Spinal cord (tissue), 10 donors: ENCODE measurements around the gene CYP4A22. TPM values are rescaled to one million over a fixed set of nuclear protein-coding genes. Genes with fewer than 3 reads are reported as not detected.
"Not testable (repeated sequence)": the region's sequence is repeated elsewhere in the genome, so short reads cannot be mapped to it uniquely, and the experiment has no call there.

Experiments
- DNase-seq, 6 donors: peaks; one replicate each; pipeline versions ENCODE4 v3.0.0 to v3.0.0-alpha.2; 2013 to 2015; ENCODE audit warnings: low spot score in 6 of 6, low read depth in 4 of 6
- H3K27ac ChIP-seq: one replicate; pipeline ENCODE4 v1.5.1; 2013; ENCODE audit warnings: low read depth, low read length, control low read depth
- H3K27me3 ChIP-seq: one replicate; pipeline ENCODE4 v1.6.1; 2013; ENCODE audit warnings: low read length; ENCODE audit not compliant: control insufficient read depth, insufficient read depth
- H3K36me3 ChIP-seq: one replicate; pipeline ENCODE4 v1.6.1; 2013; ENCODE audit warnings: low read length; ENCODE audit not compliant: control insufficient read depth, insufficient read depth
- H3K4me1 ChIP-seq: one replicate; pipeline ENCODE4 v1.6.1; 2013; ENCODE audit warnings: low read length; ENCODE audit not compliant: control insufficient read depth, insufficient read depth
- H3K4me3 ChIP-seq: one replicate; pipeline ENCODE4 v1.5.1; 2013; ENCODE audit warnings: low read depth, low read length, control low read depth
- H3K9me3 ChIP-seq: one replicate; pipeline ENCODE4 v1.6.1; 2013; ENCODE audit warnings: low read length; ENCODE audit not compliant: control insufficient read depth, insufficient read depth
- WGBS: methylation state at CpG from one replicate; pipeline ENCODE4 v1.1.5; 2013; ENCODE audit warnings: missing lambda C conversion rate; ENCODE audit not compliant: insufficient coverage; 5-methylcytosine and 5-hydroxymethylcytosine counted together
- polyA plus RNA-seq, 2 donors: library from polyadenylated mRNA; unstranded; fragments of 120-200 nt; gene quantifications; one replicate each; pipeline ENCODE4 v1.2.1, GENCODE V29; 2013; ENCODE audit not compliant: insufficient read length in 2 of 2
- total RNA-seq, 2 donors: library from RNA; depleted of rRNA in 1 of 2; stranded (reverse); fragments of 120-200 nt in 1 of 2; fragments of >200 nt in 1 of 2; gene quantifications; one replicate each; pipeline versions ENCODE4 v1.2.3 to v1.2.4, GENCODE V29; 2013 to 2014
- donor health status: healthy.

CYP4A22 gene
- total and polyA plus RNA-seq, 4 donors = 0.22 to 1.0 (median 0.55) TPM; not detected in 1

- WGBS = 64% methylated on average over 16 of the region's 16 CpGs
- H3K4me3 ChIP-seq = no peak within 1 kb of the TSS
- H3K9me3 ChIP-seq = no peaks in the 10 kb centered on the region
- no peaks in the 10 kb centered on the region for H3K36me3 ChIP-seq
- DNase-seq = peak in 1 of 6 donors; percentile 29
- peaks cover 12% of the 10 kb centered on the region for H3K4me1 ChIP-seq
- H3K27me3 ChIP-seq = peaks cover 2% of the 10 kb centered on the region
- no peak within 1 kb of the TSS for H3K27ac ChIP-seq
Measured at GRCh38 chr1:47189844-47190508, 52.7 kb downstream of the CYP4A22 start, which contains the start of gene PDZK1IP1. PDZK1IP1 (minus strand) TSS chr1:47190036; CDS start chr1:47189932, 104 bp downstream.

- Histone ChIP-seq H3K36me3 (no peaks in the 10 kb centered on the region), H3K27me3 (peaks cover 2% of the 10 kb centered on the region), H3K4me3 (no peak overlapping the region), H3K27ac (no peak overlapping the region), H3K4me1 (peaks cover 12% of the 10 kb centered on the region), H3K9me3 (no peaks in the 10 kb centered on the region)
- 89% methylated on average over 4 of the region's 5 CpGs for WGBS
- DNase-seq = no peak
Measured at GRCh38 chr1:47190509-47190855, 53.2 kb downstream of the CYP4A22 start.

DNA sequence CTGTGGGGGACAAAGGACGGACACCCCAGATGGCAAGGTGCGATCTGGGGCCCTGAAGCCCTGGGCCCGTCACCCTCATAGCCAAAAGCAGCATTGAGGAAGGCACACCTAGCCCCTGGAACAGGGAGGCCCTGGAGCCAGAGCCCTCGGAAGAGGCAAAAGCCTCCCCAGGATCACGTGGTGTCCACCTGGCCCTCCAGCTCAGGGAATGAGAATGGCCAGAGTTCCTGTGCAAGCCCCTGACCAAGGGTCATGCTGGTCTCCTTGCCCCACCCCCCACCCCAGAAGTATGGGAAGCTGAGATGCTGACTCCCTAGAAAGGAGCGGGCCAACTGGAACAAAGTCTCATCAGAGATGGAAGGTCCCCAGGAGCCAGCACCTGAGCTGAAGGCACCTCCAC is 53.6 kb downstream of the CYP4A22 start:
- WGBS = 91% methylated on average over 5 of the region's 6 CpGs
- H3K4me1 ChIP-seq = peaks cover 12% of the 10 kb centered on the region
- H3K36me3 ChIP-seq = no peaks in the 10 kb centered on the region
- DNase-seq = no peak
- H3K4me3 ChIP-seq = no peak overlapping the region
- no peaks in the 10 kb centered on the region for H3K9me3 ChIP-seq
- peaks cover 2% of the 10 kb centered on the region for H3K27me3 ChIP-seq
- no peak overlapping the region for H3K27ac ChIP-seq

DNA sequence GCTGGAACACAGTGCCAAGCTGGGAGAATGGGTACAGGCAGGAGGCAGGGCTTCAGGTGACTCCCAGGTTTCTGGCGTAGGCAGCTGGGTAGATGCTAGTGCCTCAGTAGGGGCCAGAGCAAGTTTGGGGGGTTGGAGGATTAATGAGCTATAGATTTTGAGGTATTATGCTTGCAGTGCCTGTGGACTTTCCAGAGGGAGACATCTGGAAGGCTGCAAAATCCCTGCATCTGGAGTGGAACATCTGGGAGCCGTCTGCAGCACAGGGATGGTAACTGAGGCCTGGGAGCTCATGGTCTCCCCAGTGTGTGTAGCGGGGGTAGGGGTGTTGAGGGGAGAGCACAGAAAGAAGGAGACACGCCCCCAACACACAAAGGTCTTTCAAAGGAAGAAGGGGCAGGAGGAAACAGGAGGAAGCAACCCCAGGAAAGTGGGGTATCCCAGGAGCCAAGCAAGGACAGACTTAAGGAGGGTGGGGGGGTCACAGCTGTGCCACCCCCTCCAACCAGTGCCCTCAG is 54.8 kb downstream of the CYP4A22 start:
- Histone ChIP-seq H3K4me1 (peaks cover 12% of the 10 kb centered on the region), H3K4me3 (no peak overlapping the region), H3K9me3 (no peaks in the 10 kb centered on the region), H3K27me3 (peaks cover 2% of the 10 kb centered on the region), H3K27ac (no peak overlapping the region), H3K36me3 (no peaks in the 10 kb centered on the region)
- 72% methylated on average over 2 of the region's 4 CpGs for WGBS
- no peak for DNase-seq

- WGBS = 4% methylated on average over 8 of the region's 10 CpGs
- DNase-seq = peak in 4 of 6 donors; percentile 62 to 89 (median 76)
- H3K4me3 ChIP-seq = no peak overlapping the region
- peaks cover 12% of the 10 kb centered on the region for H3K4me1 ChIP-seq
- H3K9me3 ChIP-seq = no peaks in the 10 kb centered on the region
- peaks cover 2% of the 10 kb centered on the region for H3K27me3 ChIP-seq
- H3K36me3 ChIP-seq = no peaks in the 10 kb centered on the region
- no peak overlapping the region for H3K27ac ChIP-seq
Measured at GRCh38 chr1:47192458-47193384, 55.5 kb downstream of the CYP4A22 start.

- H3K4me3 ChIP-seq, H3K27ac ChIP-seq, DNase-seq, H3K9me3 ChIP-seq, H3K27me3 ChIP-seq, H3K36me3 ChIP-seq: not testable (repeated sequence)
- H3K4me1 ChIP-seq = peaks cover 12% of the 10 kb centered on the region
- WGBS = 89% methylated on average over 3 of the region's 10 CpGs
Measured at GRCh38 chr1:47193496-47193895, 56.3 kb downstream of the CYP4A22 start.

- H3K36me3 ChIP-seq = no peaks in the 10 kb centered on the region
- no peak overlapping the region for H3K4me3 ChIP-seq
- no peak overlapping the region for H3K27ac ChIP-seq
- no peak for DNase-seq
- no peaks in the 10 kb centered on the region for H3K9me3 ChIP-seq
- peaks cover 12% of the 10 kb centered on the region for H3K4me1 ChIP-seq
- H3K27me3 ChIP-seq = peaks cover 9% of the 10 kb centered on the region
Measured at GRCh38 chr1:47194311-47194710, 57.1 kb downstream of the CYP4A22 start.

- H3K27me3 ChIP-seq = peaks cover 13% of the 10 kb centered on the region
- H3K9me3 ChIP-seq, H3K4me1 ChIP-seq, H3K27ac ChIP-seq, H3K4me3 ChIP-seq, H3K36me3 ChIP-seq, DNase-seq: not testable (repeated sequence)
- no CpG with 5 or more reads among the region's 9 CpGs for WGBS
Measured at GRCh38 chr1:47195981-47196380, 58.7 kb downstream of the CYP4A22 start.

- H3K27me3 ChIP-seq = peaks cover 13% of the 10 kb centered on the region
- no peaks in the 10 kb centered on the region for H3K36me3 ChIP-seq
- H3K27ac ChIP-seq = no peak overlapping the region
- H3K9me3 ChIP-seq = no peaks in the 10 kb centered on the region
- H3K4me3 ChIP-seq = no peak overlapping the region
- peak in 3 of 6 donors; percentile 48 to 75 (median 74) for DNase-seq
- peaks cover 7% of the 10 kb centered on the region for H3K4me1 ChIP-seq
- 29% methylated on average over 3 of the region's 3 CpGs for WGBS
Measured at GRCh38 chr1:47196622-47197021, 59.4 kb downstream of the CYP4A22 start.
